Sciatic nerve (tissue), 2 donors: ENCODE measurements around the gene YBEY. TPM values are rescaled to one million over a fixed set of nuclear protein-coding genes. Genes with fewer than 3 reads are reported as not detected.
"Not testable (repeated sequence)": the region's sequence is repeated elsewhere in the genome, so short reads cannot be mapped to it uniquely, and the experiment has no call there.

Experiments
- ATAC-seq: fragments of 200-7000 bp; cut with Tn5 transposase; one replicate; pipeline ENCODE4 v1.9.1; 2020; ENCODE audit warnings: mild to moderate bottlenecking, moderate library complexity
- DNase-seq: peaks from one replicate; pipeline ENCODE4 v3.0.0-alpha.2; 2020; ENCODE audit warnings: low spot score
- intact Hi-C: fragments of 100-400 bp; cut with DNase I; formaldehyde crosslinking; loops from one replicate; pipeline ENCODE4 v1.14.2; 2022
- total RNA-seq: library from RNA; stranded (reverse); fragmentation: NEBNext Ultra II Directional; extraction: Animal tissue kit (Norgen Biotek cat#: 25700); gene quantifications from one replicate; pipeline ENCODE4 v1.2.1, GENCODE V29; 2021
- donor health status: DM: no; HTN: no; CAD: no.
- donor health status: DM: no; HTN: no; CAD: no.

Gene YBEY, protein sequence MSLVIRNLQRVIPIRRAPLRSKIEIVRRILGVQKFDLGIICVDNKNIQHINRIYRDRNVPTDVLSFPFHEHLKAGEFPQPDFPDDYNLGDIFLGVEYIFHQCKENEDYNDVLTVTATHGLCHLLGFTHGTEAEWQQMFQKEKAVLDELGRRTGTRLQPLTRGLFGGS
- total RNA-seq: 12.7 TPM

DNA sequence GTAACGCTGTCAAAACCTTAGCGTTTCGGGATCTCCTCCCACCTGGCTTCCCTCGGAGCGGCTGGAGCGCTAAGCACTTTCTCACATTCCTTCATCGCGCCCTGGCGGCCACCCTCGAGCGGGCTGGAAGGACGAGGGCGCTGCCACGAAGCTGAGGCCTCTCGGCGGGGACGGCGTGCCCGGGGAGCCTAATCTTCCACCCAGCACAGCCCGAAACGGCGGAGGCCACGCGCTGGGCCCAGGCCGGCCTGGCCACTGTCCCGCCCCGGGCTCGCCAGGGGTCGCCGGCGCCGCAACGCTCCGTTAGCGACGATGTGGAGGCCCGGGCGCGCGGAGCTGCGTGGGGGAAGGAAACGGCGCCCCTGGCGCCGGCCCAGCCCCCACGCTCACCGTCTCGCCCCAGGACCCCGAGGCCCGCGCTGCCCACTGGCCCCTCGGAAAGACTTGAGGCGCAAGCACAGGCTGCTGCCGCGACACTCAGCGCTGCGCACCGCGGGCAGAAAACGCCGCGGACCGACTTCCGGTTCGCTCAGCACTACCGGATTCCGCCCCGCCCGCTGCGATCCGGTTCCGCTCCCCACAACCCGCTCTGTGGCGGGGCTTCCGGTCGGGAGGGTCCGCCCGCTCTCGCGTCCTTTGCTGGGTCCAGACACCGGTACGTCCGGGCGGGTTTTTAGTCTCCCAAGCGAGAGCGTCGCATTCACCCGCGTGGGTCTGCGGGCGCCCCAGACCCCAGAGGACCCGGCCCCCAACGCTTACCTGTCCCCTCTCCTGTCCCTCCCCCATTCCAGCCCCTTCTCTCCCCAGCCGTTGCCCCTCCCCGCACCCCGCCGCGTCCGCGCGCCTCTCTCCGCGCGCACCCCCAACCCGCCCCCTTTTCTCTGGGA lies at the start of gene YBEY:
TSS of gene YBEY (plus strand) at position 582 of the 887 bp plus-strand sequence. CDS start 572 bp downstream, outside the sequence.
- peak; percentile 92 for DNase-seq
- peak; percentile 98 for ATAC-seq
- intact Hi-C loops: no loop called here

- no peak for DNase-seq
- ATAC-seq: no peak
- intact Hi-C loops: no loop called here
These were observed 48.7 kb upstream of the YBEY start for GRCh38 chr21:46237474-46237873.

- ATAC-seq (no peak), DNase-seq (no peak)
- intact Hi-C loops: no loop called here
These were observed 46.3 kb upstream of the YBEY start for GRCh38 chr21:46239817-46240325.

DNA sequence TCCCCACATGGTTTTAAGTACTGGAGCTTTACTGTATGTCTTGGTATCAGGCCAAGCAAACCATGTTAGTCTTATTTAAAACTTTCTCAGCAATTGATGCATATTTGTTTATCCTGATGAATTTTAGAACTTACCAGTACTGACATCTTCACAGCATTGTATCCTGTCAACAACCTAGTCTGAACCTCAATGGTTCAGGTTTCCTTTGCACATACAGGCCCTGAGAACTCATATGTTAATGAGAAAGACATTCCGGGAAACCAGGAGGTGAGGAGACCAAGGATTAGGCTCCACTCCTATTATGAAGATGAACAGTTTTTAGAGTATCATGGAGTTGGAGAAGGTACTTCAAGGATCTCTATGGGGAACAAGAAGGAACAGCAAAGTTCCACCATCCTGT lies 44.6 kb upstream of the YBEY start:
- intact Hi-C loops, ATAC-seq, DNase-seq: not testable (repeated sequence)

DNA sequence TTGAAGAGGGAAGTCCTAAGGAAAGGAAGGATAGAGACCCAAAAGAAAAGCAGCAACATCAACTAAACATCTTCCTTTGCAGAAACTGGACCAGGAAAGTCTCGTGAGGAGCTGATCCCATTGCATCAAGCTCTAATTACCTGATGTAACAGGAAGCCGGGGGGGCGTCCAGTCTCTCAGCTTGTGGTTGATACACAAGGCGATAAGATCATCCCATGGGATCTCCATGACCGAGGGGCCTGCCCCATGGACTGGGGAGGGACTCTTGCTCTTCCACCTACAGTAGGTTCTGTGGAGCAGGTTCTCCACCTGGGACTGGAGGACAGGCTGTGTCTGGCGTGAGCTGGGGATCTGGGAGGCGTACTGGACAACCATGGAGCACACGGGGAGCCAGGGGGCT lies 42.8 kb upstream of the YBEY start:
- DNase-seq (no peak), ATAC-seq (no peak)
- intact Hi-C loops: no loop called here

- intact Hi-C loops: no loop called here
- DNase-seq (no peak), ATAC-seq (no peak)
These were observed 42.2 kb upstream of the YBEY start for GRCh38 chr21:46243960-46244361.

DNA sequence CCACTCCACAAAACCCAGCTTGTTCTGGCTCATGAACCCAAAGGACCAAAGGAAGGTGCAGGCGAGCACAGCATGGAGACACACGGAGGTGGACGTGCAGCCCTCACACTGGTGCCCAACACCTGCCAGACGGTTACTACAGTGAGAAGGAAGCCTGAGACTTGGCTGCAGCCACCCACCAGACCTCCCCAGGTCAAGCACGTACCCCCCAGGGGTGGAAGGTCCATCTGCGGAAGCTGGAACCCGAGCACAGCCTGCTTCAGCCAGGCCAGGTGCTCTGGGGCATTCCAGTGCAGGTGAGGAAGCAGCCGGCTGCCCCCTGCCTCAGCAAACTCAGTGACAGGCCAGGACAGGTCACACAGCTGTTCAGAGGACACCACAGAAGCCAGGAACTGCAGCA lies 41.5 kb upstream of the YBEY start:
- no peak for DNase-seq
- no peak for ATAC-seq
- intact Hi-C loops: no loop called here

- intact Hi-C loops: no loop called here
- DNase-seq (no peak), ATAC-seq (no peak)
These were observed 40.8 kb upstream of the YBEY start for GRCh38 chr21:46245213-46245915.

GRCh38 chr21:46246345-46246744 lies 39.8 kb upstream of the YBEY start:
- DNase-seq (no peak), ATAC-seq (no peak)
- intact Hi-C loops: no loop called here

GRCh38 chr21:46247699-46248421 lies 38.3 kb upstream of the YBEY start:
- intact Hi-C loops: no loop called here
- no peak for DNase-seq
- ATAC-seq: no peak

DNA sequence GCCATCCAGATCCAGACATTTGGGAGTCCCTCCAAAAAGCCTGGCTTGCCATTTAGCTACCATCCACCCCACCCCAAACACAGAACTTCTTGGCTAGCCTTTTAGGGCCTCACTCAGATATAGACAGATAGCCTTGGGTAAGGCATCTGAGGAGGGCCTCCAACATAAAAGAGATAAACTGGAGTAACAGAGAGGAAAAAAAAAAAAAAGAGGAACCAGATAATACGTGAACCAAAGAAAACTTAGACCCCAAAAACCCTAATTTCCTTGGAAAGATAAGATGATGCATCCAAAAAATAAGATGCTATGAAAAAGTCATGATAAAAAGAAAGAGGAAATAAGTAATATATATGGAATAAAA lies 37.7 kb upstream of the YBEY start:
- ATAC-seq (no peak), DNase-seq (no peak)
- intact Hi-C loops: no loop called here

GRCh38 chr21:46248827-46249226 lies 37.3 kb upstream of the YBEY start:
- ATAC-seq (no peak), DNase-seq (no peak)
- intact Hi-C loops: no loop called here

GRCh38 chr21:46250146-46250725 lies 35.9 kb upstream of the YBEY start:
- ATAC-seq: no peak
- intact Hi-C loops: no loop called here

DNA sequence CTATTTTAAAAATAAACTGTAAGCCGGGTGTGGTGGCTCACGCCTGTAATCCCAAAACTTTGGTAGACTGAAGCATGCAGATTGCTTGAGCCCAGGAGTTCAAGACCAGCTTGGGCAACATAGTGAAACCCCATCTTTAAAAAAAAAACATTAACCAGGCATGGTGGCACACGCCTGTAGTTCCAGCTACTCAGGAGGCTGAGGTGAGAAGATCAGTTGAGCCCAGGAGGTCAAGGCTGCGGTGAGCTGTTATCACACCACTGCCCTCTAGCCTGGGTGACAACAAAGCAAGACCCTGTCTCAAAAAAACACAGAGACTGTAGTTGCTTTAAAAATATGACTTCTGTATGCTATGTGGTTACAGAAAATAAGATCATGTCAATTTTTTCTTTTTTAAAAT lies 33.3 kb upstream of the YBEY start:
- no peak for ATAC-seq
- intact Hi-C loops: no loop called here
- DNase-seq: no peak

More at GRCh38 chr21:46250146-46250725, 35.9 kb upstream of the YBEY start:
- DNase-seq: no peak

DNA sequence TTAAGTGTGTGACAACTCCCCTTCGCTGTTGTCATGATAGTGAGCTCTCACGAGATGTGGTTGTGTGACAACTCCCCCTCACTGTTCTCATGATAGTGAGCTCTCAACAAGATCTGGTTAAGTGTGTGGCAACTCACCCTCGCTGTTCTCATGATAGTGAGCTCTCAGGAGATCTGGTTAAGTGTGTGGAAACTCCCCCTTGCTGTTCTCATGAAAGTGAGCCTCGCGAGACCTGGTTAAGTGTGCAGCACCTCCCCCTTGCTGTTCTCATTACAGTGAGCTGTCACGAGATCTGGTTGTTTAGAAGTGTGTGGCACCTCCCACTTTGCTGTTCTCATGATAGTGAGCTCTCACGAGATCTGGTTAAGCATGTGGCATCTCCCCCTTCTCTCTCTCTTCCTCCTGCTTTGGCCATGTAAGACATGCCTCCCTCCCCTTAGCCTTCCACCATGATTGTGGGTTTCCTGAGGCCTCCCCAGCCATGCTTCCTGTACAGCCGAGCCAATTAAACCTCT lies 32.5 kb upstream of the YBEY start:
- DNase-seq (no peak), ATAC-seq (peak; percentile 28)
- intact Hi-C loops: no loop called here

- no peak for DNase-seq
- ATAC-seq: no peak
- intact Hi-C loops: no loop called here
These were observed 31.8 kb upstream of the YBEY start for GRCh38 chr21:46254208-46254975.

GRCh38 chr21:46255166-46255565 lies 31.0 kb upstream of the YBEY start:
- intact Hi-C loops: no loop called here
- ATAC-seq (no peak), DNase-seq (no peak)

- DNase-seq: no peak
- ATAC-seq: no peak
- intact Hi-C loops: no loop called here
These were observed 30.3 kb upstream of the YBEY start for GRCh38 chr21:46255758-46256337.
